Upper lobe of right lung (tissue), 1 donor: Measurements from ENCODE around the gene ATOH7. TPM values are rescaled to one million over a fixed set of nuclear protein-coding genes. Genes with fewer than 3 reads are reported as not detected.

Experiments used
- ATAC-seq: fragments of 200-7000 bp; cut with Tn5 transposase; one replicate; pipeline ENCODE4 v1.9.1; 2020; ENCODE audit warnings: mild to moderate bottlenecking, moderate library complexity
- DNase-seq: peaks from one replicate; pipeline ENCODE4 v3.0.0-alpha.2; 2020
- H3K27ac ChIP-seq: fragments of 200-600 bp; one replicate; pipeline ENCODE4 v1.8.0; 2022
- H3K27me3 ChIP-seq: fragments of 200-600 bp; one replicate; pipeline ENCODE4 v1.8.0; 2022; ENCODE audit warnings: mild to moderate bottlenecking
- H3K36me3 ChIP-seq: fragments of 200-600 bp; one replicate; pipeline ENCODE4 v1.8.0; 2022
- H3K4me1 ChIP-seq: fragments of 200-600 bp; one replicate; pipeline ENCODE4 v1.8.0; 2022
- H3K4me3 ChIP-seq: fragments of 200-600 bp; one replicate; pipeline ENCODE4 v1.8.0; 2022; ENCODE audit warnings: mild to moderate bottlenecking
- H3K9me3 ChIP-seq: fragments of 200-600 bp; one replicate; pipeline ENCODE4 v1.8.0; 2022
- CTCF ChIP-seq: fragments of 200-600 bp; IDR thresholded peaks from one replicate; pipeline ENCODE4 v1.8.0; 2022; ENCODE audit warnings: antibody characterized with exemption
- intact Hi-C: fragments of 100-400 bp; cut with DNase I; formaldehyde crosslinking; loops from one replicate; pipeline ENCODE4 v1.11.0; 2022
- total RNA-seq: library from RNA; stranded (reverse); fragmentation: NEBNext Ultra II Directional; extraction: Animal tissue kit (Norgen Biotek cat#: 25700); gene quantifications from one replicate; pipeline ENCODE4 v1.2.1, GENCODE V29; 2021
- donor health status: DM: no; HTN: yes; CAD: no; lungs with severe emphysema.

Gene ATOH7
- total RNA-seq, 1 donor from 2014 or later: not detected

- ATAC-seq: no peak
- no peak overlapping the region for H3K27ac ChIP-seq
- H3K4me3 ChIP-seq: no peak overlapping the region
- H3K9me3 ChIP-seq: no peaks in the 10 kb centered on the region
- no peak for DNase-seq
- H3K4me1 ChIP-seq: no peaks in the 10 kb centered on the region
- H3K27me3 ChIP-seq: peaks cover 6% of the 10 kb centered on the region
- TF ChIP-seq CTCF: no peak
- no peaks in the 10 kb centered on the region for H3K36me3 ChIP-seq
- intact Hi-C loops: no loop called here
These were observed 43.1 kb downstream of the ATOH7 start for GRCh38 chr10:68188835-68189234.

GRCh38 chr10:68185085-68185484, 46.8 kb downstream of the ATOH7 start:
- no peak overlapping the region for H3K27ac ChIP-seq
- ATAC-seq: no peak
- H3K36me3 ChIP-seq: no peaks in the 10 kb centered on the region
- intact Hi-C loops: no loop called here
- H3K4me1 ChIP-seq: no peaks in the 10 kb centered on the region
- TF ChIP-seq CTCF: no peak
- no peak overlapping the region for H3K4me3 ChIP-seq
- H3K9me3 ChIP-seq: no peaks in the 10 kb centered on the region
- peaks cover 6% of the 10 kb centered on the region for H3K27me3 ChIP-seq
- no peak for DNase-seq

- Histone ChIP-seq H3K4me3 (no peak overlapping the region), H3K36me3 (no peaks in the 10 kb centered on the region), H3K4me1 (no peaks in the 10 kb centered on the region), H3K27ac (no peak overlapping the region), H3K9me3 (no peaks in the 10 kb centered on the region), H3K27me3 (peaks cover 6% of the 10 kb centered on the region)
- ATAC-seq (no peak), DNase-seq (no peak)
- TF ChIP-seq CTCF: no peak
- intact Hi-C loops: no loop called here
These were observed 47.4 kb downstream of the ATOH7 start for GRCh38 chr10:68184546-68184945.

Other genes with a start within 250 kb of the ATOH7 start
- 55.1 TPM for gene HERC4, start 156.8 kb downstream of the ATOH7 start, total RNA-seq
- not detected for gene MYPN, start 122.6 kb downstream of the ATOH7 start, total RNA-seq
- 95.3 TPM for gene HNRNPH3, start 100.0 kb upstream of the ATOH7 start, total RNA-seq
- gene PBLD, start 100.8 kb upstream of the ATOH7 start, total RNA-seq: 2.3 TPM
- gene RUFY2, start 175.2 kb upstream of the ATOH7 start, total RNA-seq: 23.1 TPM
- 5.2 TPM for gene DNA2, start 239.9 kb upstream of the ATOH7 start, total RNA-seq